ENCODE measurements around the gene CCDC85A.

DNA sequence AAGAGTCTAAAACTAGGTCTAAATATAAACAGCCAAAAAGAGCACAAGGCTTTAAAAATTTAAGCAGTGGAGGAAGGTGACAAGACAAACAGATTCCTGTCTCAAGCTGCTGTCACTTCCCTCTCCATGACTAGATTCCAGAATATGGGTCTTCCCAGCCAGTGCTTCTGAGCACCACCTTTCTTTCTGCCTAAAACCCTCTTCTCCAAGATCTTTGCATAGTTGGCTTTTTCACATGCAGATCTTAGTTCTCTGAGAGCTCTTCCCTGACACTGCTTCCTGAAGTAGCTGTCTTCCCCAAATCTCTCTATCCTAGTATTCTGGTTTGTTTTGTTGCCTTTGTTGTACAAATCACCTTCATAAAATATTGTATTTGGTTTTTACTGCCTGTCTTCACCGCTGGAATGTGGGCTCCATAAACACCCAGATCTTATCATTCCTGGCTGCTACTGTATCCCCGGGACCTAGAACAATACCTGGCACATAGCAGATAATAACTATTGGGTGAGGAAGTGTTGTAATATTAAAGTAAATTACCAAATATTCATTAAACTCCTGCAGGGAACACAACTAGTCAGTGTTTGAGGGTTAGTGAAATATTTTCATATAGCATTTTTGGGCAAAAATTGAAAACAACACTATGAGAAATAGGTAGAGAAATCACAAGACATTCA lies 150.2 kb downstream of the CCDC85A start:
- TF ChIP-seq CTCF (IDR thresholded peaks at IDR 0.05; ENCODE audit: poor library complexity), result no peak
- no peak for TF ChIP-seq EZH2 (IDR thresholded peaks at IDR 0.05; ENCODE audit: borderline replicate concordance)
